CD14-positive monocyte (primary cell): ENCODE data around the gene IYD. TPM values are rescaled to one million over a fixed set of nuclear protein-coding genes. Genes with fewer than 3 reads are reported as not detected.

Source experiments
- DNase-seq, 3 donors: peaks; one replicate each; pipeline ENCODE4 v3.0.0-alpha.2; 2011 to 2022
- H2AFZ ChIP-seq: 2 replicates; pipeline ENCODE4 v1.6.0; 2012; ENCODE audit warnings: mild to moderate bottlenecking, low read depth, low read length, inconsistent platforms; ENCODE audit not compliant: insufficient read depth, poor library complexity, severe bottlenecking
- H3K27ac ChIP-seq, 2 donors: 1 replicate in 1 of 2; 2 replicates in 1 of 2; pipeline ENCODE4 v1.5.1; 2012 to 2013; ENCODE audit warnings: low read length in 2 of 2, control low read depth in 1 of 2, inconsistent platforms in 1 of 2, low read depth in 1 of 2, mild to moderate bottlenecking in 1 of 2
- H3K27me3 ChIP-seq, 2 donors: one replicate each; pipeline versions ENCODE4 v1.6.0 to v1.6.1; 2011 to 2013; ENCODE audit warnings: low read length in 2 of 2; ENCODE audit not compliant: control insufficient read depth in 2 of 2, insufficient read depth in 2 of 2
- H3K36me3 ChIP-seq, 2 donors: replicated peaks in 1 of 2; 1 replicate in 1 of 2; 2 replicates in 1 of 2; pipeline versions ENCODE4 v1.5.1 to v1.6.1; 2012 to 2013; ENCODE audit warnings: low read length in 2 of 2, control low read depth in 1 of 2, inconsistent platforms in 1 of 2, mild to moderate bottlenecking in 1 of 2; ENCODE audit not compliant: insufficient read depth in 2 of 2, control insufficient read depth in 1 of 2
- H3K4me1 ChIP-seq, 2 donors: 1 replicate in 1 of 2; 2 replicates in 1 of 2; pipeline versions ENCODE4 v1.5.1 to v1.6.1; 2012 to 2013; ENCODE audit warnings: low read length in 2 of 2, control low read depth in 1 of 2, inconsistent platforms in 1 of 2, mild to moderate bottlenecking in 1 of 2, moderate library complexity in 1 of 2; ENCODE audit not compliant: insufficient read depth in 2 of 2, control insufficient read depth in 1 of 2
- H3K4me2 ChIP-seq: replicated peaks from 2 replicates; pipeline ENCODE3; 2012; ENCODE audit warnings: low read length, moderate library complexity, mild to moderate bottlenecking; ENCODE audit not compliant: poor library complexity, severe bottlenecking; ENCODE audit errors: extremely low read depth
- H3K4me3 ChIP-seq, 3 experiments: fragments of 200-600 bp in 1 of 3; sonication (generic) in 1 of 3; replicated peaks in 1 of 3; 1 replicate in 2 of 3; 2 replicates in 1 of 3; pipeline ENCODE4 v1.5.1; 2011 to 2013; ENCODE audit warnings: low read length in 3 of 3, mild to moderate bottlenecking in 3 of 3, control low read depth in 2 of 3, low read depth in 2 of 3, inconsistent platforms in 1 of 3, moderate library complexity in 1 of 3
- H3K79me2 ChIP-seq: 2 replicates; pipeline ENCODE4 v1.6.0; 2012; ENCODE audit warnings: mild to moderate bottlenecking, control low read depth, inconsistent platforms, low read length, moderate library complexity; ENCODE audit not compliant: insufficient read depth
- H3K9ac ChIP-seq: 2 replicates; pipeline ENCODE4 v1.6.0; 2017; ENCODE audit warnings: low read length, mild to moderate bottlenecking; ENCODE audit not compliant: insufficient read depth, poor library complexity, severe bottlenecking
- H3K9me3 ChIP-seq, 2 donors: replicated peaks in 1 of 2; 1 replicate in 1 of 2; 2 replicates in 1 of 2; pipeline versions ENCODE4 v1.5.1 to v1.6.1; 2012 to 2013; ENCODE audit warnings: low read length in 2 of 2, control low read depth in 1 of 2; ENCODE audit not compliant: control insufficient read depth in 1 of 2, insufficient read depth in 1 of 2
- H4K20me1 ChIP-seq: 2 replicates; pipeline ENCODE4 v1.6.0; 2012; ENCODE audit warnings: mild to moderate bottlenecking, low read length, control low read depth, moderate library complexity; ENCODE audit not compliant: insufficient read depth
- H3K27ac Mint-ChIP-seq, 7 donors: one replicate each; pipeline ENCODE4 v1.8.0; 2020; ENCODE audit warnings: mild to moderate bottlenecking in 7 of 7, mixed read lengths in 7 of 7, moderate library complexity in 6 of 7, inconsistent platforms in 2 of 7
- H3K27me3 Mint-ChIP-seq, 3 donors: one replicate each; pipeline ENCODE4 v1.8.0; 2021 to 2022; ENCODE audit warnings: low read depth in 3 of 3, mild to moderate bottlenecking in 3 of 3, mixed read lengths in 3 of 3, moderate library complexity in 3 of 3, inconsistent platforms in 1 of 3
- H3K36me3 Mint-ChIP-seq, 2 donors: one replicate each; pipeline ENCODE4 v1.8.0; 2020; ENCODE audit warnings: mixed read lengths in 2 of 2, inconsistent platforms in 1 of 2, mild to moderate bottlenecking in 1 of 2
- H3K4me1 Mint-ChIP-seq: one replicate; pipeline ENCODE4 v1.8.0; 2020; ENCODE audit warnings: mild to moderate bottlenecking, mixed read lengths
- H3K4me3 Mint-ChIP-seq, 2 donors: one replicate each; pipeline ENCODE4 v1.8.0; 2020; ENCODE audit warnings: mild to moderate bottlenecking in 2 of 2, mixed read lengths in 2 of 2, moderate library complexity in 1 of 2
- H3K9me3 Mint-ChIP-seq, 7 donors: one replicate each; pipeline ENCODE4 v1.8.0; 2020 to 2022; ENCODE audit warnings: mixed read lengths in 7 of 7, mild to moderate bottlenecking in 6 of 7, moderate library complexity in 6 of 7, inconsistent platforms in 2 of 7
- CTCF ChIP-seq: fragments of 200-600 bp; IDR thresholded peaks from one replicate; pipeline ENCODE4 v1.8.0; 2022; ENCODE audit warnings: antibody characterized with exemption, mild to moderate bottlenecking
- WGBS: methylation state at CpG from one replicate; pipeline ENCODE4 v1.1.5; 2013; ENCODE audit warnings: missing lambda C conversion rate; ENCODE audit not compliant: insufficient coverage; 5-methylcytosine and 5-hydroxymethylcytosine counted together
- intact Hi-C, 2 donors: fragments of 100-400 bp; cut with micrococcal nuclease; formaldehyde crosslinking; loops; one replicate each; pipeline versions ENCODE4 v1.15.0 to v1.15.1; 2023
- polyA plus RNA-seq, 3 donors: library from polyadenylated mRNA; depleted of rRNA in 1 of 3; unstranded in 2 of 3; stranded (reverse) in 1 of 3; fragments of 300-500 nt in 2 of 3; fragments of >200 nt in 1 of 3; fragmentation: Illumina TruSeq in 2 of 3; gene quantifications; 1 replicate in 2 of 3; 2 replicates in 1 of 3; pipeline ENCODE4 v1.2.3, GENCODE V29; 2012 to 2021

The IYD gene
- polyA plus RNA-seq, 3 donors = not detected

- H3K36me3 Mint-ChIP-seq = no peaks in the 10 kb centered on the region
- peaks cover 6 to 17% (median 9%) of the 10 kb centered on the region in 3 donors for H3K27me3 Mint-ChIP-seq
- H3K9me3 Mint-ChIP-seq = peaks cover 0 to 8% (median 3%) of the 10 kb centered on the region in 7 donors
- Histone ChIP-seq H3K79me2 (no peaks in the 10 kb centered on the region), H2AFZ (no peak overlapping the region), H3K27me3 (peaks cover 3 to 17% of the 10 kb centered on the region in 2 donors), H3K4me2 (no peak overlapping the region), H3K4me1 (peaks cover 0 to 5% of the 10 kb centered on the region in 2 donors), H3K36me3 (no peaks in the 10 kb centered on the region), H3K9ac (no peak overlapping the region), H3K4me3 (no peak overlapping the region), H4K20me1 (no peaks in the 10 kb centered on the region), H3K9me3 (no peaks in the 10 kb centered on the region), H3K27ac (no peak overlapping the region)
- TF ChIP-seq CTCF = no peak
- DNase-seq = peak in 2 of 3 donors; percentile 2 to 17
- peaks cover 5% of the 10 kb centered on the region for H3K4me1 Mint-ChIP-seq
- intact Hi-C loops = no loop called here
- H3K4me3 Mint-ChIP-seq = no peak overlapping the region
- peak overlapping the region in 1 of 7 donors; percentile 35 for H3K27ac Mint-ChIP-seq
- 33% methylated on average over 1 of the region's 2 CpGs for WGBS
Measured at GRCh38 chr6:150406948-150407347, 38.1 kb downstream of the IYD start.

GRCh38 chr6:150408842-150409241 lies 40.0 kb downstream of the IYD start:
- no peak overlapping the region for H3K4me2 ChIP-seq
- no peak overlapping the region for H3K4me3 ChIP-seq
- H3K4me1 ChIP-seq = peaks cover 0 to 5% of the 10 kb centered on the region in 2 donors
- no peaks in the 10 kb centered on the region for H4K20me1 ChIP-seq
- H3K9ac ChIP-seq = no peak overlapping the region
- H3K79me2 ChIP-seq = no peaks in the 10 kb centered on the region
- H3K36me3 ChIP-seq = no peaks in the 10 kb centered on the region
- Mint-ChIP-seq H3K4me3 (no peak overlapping the region), H3K27me3 (peaks cover 8 to 22% (median 14%) of the 10 kb centered on the region in 3 donors), H3K36me3 (no peaks in the 10 kb centered on the region), H3K9me3 (peaks cover 0 to 8% (median 3%) of the 10 kb centered on the region in 7 donors), H3K27ac (peak overlapping the region in 1 of 7 donors; percentile 54), H3K4me1 (peaks cover 5% of the 10 kb centered on the region)
- H3K27me3 ChIP-seq = peaks cover 3 to 23% of the 10 kb centered on the region in 2 donors
- intact Hi-C loops = no loop called here
- 73% methylated on average over 3 of the region's 6 CpGs for WGBS
- no peak for DNase-seq
- no peak overlapping the region for H2AFZ ChIP-seq
- no peak overlapping the region for H3K27ac ChIP-seq
- no peaks in the 10 kb centered on the region for H3K9me3 ChIP-seq
- TF ChIP-seq CTCF = no peak
